Stimulated activated CD8-positive, alpha-beta memory T cell treated with anti-CD3 and anti-CD28 coated beads, Interleukin-7, amount 100 ng/mL, for 48 hours (primary cell): ENCODE measurements around the gene PBX1.

Experiments used
- DNase-seq, 2 donors: peaks; one replicate each; pipeline ENCODE4 v3.0.0-alpha.2; 2020; ENCODE audit warnings: low read depth in 1 of 2; ENCODE audit errors: extremely low read depth in 1 of 2

Gene PBX1

DNA sequence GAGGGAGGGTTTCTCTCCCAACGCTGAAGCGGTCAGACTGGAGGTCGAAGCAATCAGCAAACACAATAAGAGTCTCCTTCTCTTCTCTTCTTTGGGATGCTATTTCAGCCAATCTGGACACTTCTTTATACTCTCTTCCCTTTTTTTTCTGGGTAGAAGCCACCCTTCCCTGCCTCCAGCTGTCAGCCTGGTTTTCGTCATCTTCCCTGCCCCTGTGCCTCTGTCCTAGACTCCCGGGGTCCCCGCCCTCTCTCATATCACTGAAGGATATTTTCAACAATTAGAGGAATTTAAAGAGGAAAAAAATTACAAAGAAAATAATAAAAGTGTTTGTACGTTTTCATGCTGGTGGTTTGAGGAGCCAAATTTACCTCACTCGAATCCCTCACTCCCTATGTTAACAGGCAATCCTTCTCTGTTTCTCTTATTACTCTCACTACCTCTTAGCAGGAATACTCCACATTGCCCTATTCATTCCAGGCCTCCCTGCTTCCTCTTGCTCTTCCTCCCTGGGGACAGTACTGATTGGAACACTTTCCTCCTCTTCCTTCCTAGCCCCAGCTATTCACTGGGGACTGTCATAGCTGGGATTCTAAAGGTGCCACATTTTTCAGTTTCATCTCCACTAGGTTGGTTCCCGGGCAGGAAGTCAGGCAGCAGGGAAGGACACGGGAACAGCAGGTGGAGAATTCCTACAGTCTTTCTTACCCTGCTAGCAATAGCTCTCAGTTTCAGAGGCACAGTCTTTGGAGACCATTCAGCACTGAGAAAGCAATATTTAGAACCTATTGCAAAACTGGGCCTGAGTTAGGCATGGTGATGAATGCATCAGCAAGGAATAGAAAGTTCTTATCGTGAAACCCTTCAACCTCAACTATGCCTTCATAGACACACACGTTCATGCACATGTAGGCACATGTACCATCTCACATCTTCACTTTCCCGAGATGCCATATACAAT lies 288.0 kb downstream of the PBX1 start:
- no peak for DNase-seq

GRCh38 chr1:164853146-164853545 lies 294.2 kb downstream of the PBX1 start:
- DNase-seq, result no peak

- DNase-seq, result no peak
These were observed 296.8 kb downstream of the PBX1 start for GRCh38 chr1:164855716-164856329.

- no peak for DNase-seq
These were observed 297.4 kb downstream of the PBX1 start for GRCh38 chr1:164856381-164856780.

DNA sequence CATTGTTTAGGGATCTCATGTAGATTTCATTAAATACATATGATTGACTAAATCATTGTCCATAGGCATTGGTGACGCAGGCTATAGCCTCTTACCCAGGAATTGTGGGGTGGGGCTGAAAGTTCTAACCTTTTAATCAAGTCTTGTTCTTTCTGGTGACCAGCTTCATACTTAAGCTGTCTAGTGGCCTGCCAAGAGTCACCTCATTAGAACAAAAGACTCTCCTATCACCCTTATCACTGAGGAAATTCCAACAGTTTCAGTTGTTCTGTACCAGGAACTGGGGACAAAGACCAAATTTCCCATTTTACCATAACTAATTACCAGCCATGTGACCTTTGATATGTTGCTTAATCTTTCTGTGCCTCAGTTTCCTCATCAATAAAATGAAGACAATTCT lies 298.5 kb downstream of the PBX1 start:
- DNase-seq, result no peak

DNA sequence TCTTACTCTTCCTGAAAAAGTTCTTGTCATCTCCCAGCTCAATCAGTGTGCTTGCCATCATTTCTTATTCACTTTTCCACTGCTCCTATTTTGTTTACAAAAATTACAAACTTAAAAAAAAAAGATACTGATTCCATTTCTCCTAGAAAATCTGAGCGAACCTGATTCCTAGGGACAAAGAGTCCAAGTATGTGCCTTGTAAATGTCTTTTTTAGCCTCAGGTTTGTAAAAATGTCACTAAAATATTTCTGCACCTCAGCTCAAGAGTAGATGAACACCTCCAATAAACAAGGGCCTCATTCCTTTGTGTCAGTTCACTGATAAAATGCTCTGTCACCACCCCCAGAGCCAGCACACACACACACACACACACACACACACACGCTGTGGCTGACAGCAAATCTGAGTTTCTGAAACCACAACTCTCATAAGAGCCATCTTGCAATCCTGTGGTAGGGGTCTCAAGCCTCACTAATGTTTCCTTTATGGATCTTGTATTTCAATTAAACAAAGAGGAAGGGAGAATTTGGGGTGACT lies 299.2 kb downstream of the PBX1 start:
- no peak for DNase-seq

DNA sequence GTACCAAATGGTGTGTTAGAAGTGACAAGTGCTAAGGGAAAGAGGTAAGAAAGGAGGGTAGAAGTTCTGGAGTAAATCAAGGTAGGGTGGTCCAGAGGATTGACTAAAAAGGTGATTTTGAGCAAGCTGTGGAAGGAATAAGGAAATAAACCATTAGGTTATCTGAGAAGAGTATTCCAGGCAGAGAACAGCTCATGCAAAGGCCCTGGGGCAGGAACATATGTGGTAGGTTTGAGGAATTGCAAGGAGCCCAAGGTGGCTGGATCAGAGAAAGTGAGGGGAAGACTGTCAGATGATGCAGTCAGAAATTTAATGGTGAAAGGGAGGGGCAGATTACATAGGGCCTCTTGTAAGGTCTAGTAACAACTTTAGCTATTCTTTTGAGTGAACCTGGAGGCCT lies 302.6 kb downstream of the PBX1 start:
- DNase-seq, result no peak

- no peak for DNase-seq
These were observed 304.1 kb downstream of the PBX1 start for GRCh38 chr1:164863056-164863455.

GRCh38 chr1:164864161-164864560 lies 305.2 kb downstream of the PBX1 start:
- DNase-seq, result no peak

- DNase-seq, result no peak
These were observed 306.4 kb downstream of the PBX1 start for GRCh38 chr1:164865385-164865784.

DNA sequence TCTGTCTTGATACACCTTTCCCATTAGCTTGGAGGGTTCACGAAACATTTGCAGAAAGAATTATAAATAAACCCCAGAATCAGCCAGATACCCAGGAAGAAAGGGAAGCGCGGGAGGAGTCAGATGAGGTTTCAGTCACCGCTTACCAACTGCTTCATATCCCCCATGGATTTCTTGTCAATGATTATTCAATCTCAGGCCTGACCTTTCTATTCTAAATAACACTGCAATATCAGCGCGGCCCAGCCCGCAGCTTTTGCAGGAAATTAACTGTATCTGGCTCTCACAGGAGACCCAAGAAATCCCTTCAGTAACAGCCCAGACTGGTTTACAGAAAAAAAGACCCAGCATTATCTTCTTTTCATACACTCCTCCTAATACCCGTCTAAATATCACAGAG lies 308.6 kb downstream of the PBX1 start:
- no peak for DNase-seq

DNA sequence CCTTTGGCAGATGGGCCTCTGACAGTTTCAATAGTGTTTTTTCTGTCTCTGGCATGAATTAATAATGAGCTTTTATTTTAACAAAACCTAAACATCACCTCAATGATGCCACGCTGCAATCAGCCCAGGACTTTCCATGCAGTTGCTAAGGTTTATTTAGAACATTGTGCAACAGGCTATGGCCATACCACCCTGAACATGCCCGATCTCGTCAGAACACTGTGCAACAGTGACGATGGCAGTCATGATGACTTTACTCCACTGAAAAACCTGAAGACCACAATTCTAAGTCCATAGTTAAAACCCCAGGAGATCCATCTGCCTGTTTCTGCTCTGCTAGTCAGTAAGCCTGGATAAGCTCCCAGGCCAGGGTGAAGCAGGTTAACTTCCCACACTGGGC lies 310.0 kb downstream of the PBX1 start:
- DNase-seq, result no peak

DNA sequence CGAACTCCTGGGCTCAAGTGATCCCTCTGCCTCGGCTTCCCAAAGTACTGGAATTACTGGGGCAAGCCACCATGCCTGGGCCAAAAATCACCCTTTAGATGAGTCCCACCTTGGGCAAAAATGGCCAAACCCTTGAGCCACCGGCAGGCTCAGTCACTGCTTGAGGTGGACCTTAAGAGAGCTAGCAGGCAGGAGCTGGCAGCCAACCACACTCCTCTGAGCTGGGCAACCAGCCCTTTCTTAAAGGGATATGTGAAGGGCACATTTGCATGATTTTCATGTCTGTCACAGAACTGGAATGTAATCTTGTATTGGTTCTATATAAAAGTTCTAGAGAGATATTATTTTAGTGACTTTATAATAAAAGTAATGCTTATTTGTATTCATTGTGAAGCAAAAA lies 316.5 kb downstream of the PBX1 start:
- DNase-seq, result no peak

DNA sequence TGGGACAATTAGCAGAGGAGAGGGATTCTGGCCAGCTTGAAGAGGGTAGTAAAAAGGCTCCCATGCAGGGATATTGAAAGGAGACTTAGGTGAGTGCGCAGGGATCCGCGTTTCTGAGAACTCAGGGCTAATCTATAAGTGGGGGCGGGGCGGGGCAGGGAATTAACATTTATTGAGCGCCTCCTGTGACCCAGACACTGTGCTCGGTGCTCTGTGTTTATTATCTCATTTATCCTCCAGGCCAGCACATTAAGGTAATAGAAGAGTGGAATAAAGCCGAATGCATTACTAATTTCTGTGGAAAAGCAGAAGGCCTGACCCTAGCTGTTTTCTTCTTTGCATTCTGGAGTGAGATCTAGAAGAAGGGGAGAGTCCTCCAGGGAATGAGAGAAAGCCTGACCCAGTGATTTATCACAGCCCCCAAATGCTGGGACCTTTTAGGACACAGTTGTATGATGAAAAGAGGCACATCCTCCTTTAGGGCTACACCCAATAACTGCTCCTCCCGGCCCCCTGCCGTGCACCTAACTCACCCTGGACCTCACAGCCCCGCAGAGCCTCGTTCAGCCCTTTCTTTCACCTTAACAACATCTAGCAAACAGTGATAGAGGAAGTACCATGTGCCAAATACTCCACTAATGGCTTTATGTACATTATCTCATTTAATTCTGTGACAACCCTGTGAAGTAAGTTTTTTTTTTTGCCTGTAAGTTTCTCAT lies 317.6 kb downstream of the PBX1 start:
- no peak for DNase-seq

DNA sequence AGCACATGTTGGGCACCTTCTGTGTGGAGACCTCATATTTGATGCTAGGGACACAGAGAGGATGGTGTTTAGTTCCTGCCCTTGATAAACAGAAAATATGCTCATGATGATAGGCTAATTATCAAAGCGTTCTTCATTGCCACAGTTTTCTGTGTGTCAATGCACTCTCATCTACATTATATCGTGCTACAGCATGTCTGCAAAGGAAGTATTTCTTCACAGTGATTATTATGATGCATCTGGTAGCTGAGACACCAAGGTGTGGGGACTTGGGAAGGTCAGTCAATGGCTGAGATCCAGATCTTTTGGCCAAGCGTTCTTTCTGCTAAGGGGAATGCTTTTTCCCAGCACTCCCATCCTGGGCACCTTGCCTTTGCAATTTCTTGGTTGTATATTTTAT lies 321.2 kb downstream of the PBX1 start:
- DNase-seq, result no peak

GRCh38 chr1:164880644-164881043 lies 321.7 kb downstream of the PBX1 start:
- no peak for DNase-seq

- DNase-seq, result no peak
These were observed 326.3 kb downstream of the PBX1 start for GRCh38 chr1:164885311-164885710.

- DNase-seq, result no peak
These were observed 327.1 kb downstream of the PBX1 start for GRCh38 chr1:164886101-164886500.

GRCh38 chr1:164891615-164892014 lies 332.6 kb downstream of the PBX1 start:
- DNase-seq, result no peak

- no peak for DNase-seq
These were observed 336.3 kb downstream of the PBX1 start for GRCh38 chr1:164895026-164895912.
